ENCODE data around the gene ERGIC1. TPM values are rescaled to one million over a fixed set of nuclear protein-coding genes. Genes with fewer than 3 reads are reported as not detected.

The ERGIC1 gene
- total and polyA plus RNA-seq, 2 of the 13 experiments (the other 11 are each of a cell fraction or from before 2014, with no cell fraction given) = 78.5 to 184 TPM

DNA sequence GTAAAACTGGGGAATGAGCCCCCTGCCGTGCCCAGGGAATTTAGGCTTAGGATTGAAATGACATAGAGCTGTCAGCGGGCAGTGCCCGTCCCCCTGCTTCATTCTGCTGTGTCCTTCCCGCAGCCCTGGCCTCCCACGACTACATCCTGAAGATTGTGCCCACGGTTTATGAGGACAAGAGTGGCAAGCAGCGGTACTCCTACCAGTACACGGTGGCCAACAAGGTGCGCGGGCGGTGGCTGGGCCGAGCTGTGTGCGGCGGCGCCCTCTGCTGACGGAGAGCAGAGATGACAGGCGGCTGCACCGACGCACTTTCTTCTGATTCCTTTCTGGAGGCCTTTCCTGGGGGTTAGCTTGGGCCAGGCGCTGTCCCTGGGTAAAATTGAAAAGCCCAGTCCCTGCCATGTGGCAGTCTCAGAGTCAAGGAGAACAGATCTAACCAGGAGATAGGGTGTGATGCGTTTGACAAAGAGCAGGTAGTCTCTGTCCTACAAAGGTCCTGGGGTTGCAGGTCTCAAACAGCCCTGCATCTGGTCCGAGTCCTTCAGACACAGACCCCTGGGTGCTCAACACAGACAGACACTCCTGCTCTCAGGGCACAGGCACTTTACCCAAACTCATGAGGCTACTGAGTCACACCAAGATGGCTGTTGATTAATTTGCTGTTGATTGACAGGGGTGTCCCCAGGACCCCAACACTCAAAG is 98.4 kb downstream of the ERGIC1 start (continued):
- TF ChIP-seq FOXP4 (CRISPR knock-in tag; IDR thresholded peaks at IDR 0.05) (no peak), ZMAT3 (CRISPR knock-in tag; conservative IDR thresholded peaks at IDR 0.05) (no peak), MEF2D (CRISPR knock-in tag; IDR thresholded peaks at IDR 0.05) (no peak), SIX4 (CRISPR knock-in tag; IDR thresholded peaks at IDR 0.05) (no peak), ZFP91 (CRISPR knock-in tag; IDR thresholded peaks at IDR 0.05; ENCODE audit: borderline replicate concordance) (peak; percentile 28; the same call in 1 of the 2 replicates), ZBTB49 (CRISPR knock-in tag; IDR thresholded peaks at IDR 0.05; ENCODE audit: borderline replicate concordance) (no peak), GLI4 (CRISPR knock-in tag; IDR thresholded peaks at IDR 0.05; ENCODE audit: borderline replicate concordance) (no peak), STAG1 (CRISPR knock-in tag; IDR thresholded peaks at IDR 0.05) (peak; percentile 99), ELF1 (CRISPR knock-in tag; IDR thresholded peaks at IDR 0.05) (no peak), CC2D1A (CRISPR knock-in tag; IDR thresholded peaks at IDR 0.05) (no peak), REPIN1 (CRISPR knock-in tag; IDR thresholded peaks at IDR 0.05; ENCODE audit: borderline replicate concordance, low read depth) (no peak), ZNF883 (CRISPR knock-in tag; IDR thresholded peaks at IDR 0.05; ENCODE audit: not compliant biosample characterization) (no peak), CBX2 (IDR thresholded peaks at IDR 0.05; ENCODE audit: low read depth, low read length) (no peak), CBX2 (CRISPR knock-in tag; IDR thresholded peaks at IDR 0.05; ENCODE audit: low read depth) (no peak), GTF2F1 (IDR thresholded peaks at IDR 0.05; ENCODE audit: low read length) (no peak), ZBTB25 (CRISPR knock-in tag; IDR thresholded peaks at IDR 0.05) (no peak), ZNF724P (CRISPR knock-in tag; IDR thresholded peaks at IDR 0.05; ENCODE audit: borderline replicate concordance) (no peak), CENPT (CRISPR knock-in tag; IDR thresholded peaks at IDR 0.05; ENCODE audit: low read depth) (no peak), ZNF501 (CRISPR knock-in tag; IDR thresholded peaks at IDR 0.05) (no peak), THAP11 (CRISPR knock-in tag; IDR thresholded peaks at IDR 0.05) (0 out of 2 replicates have a peak, but pooled peaks have one; percentile 15)
- TF ChIP-seq, protein P1, sequence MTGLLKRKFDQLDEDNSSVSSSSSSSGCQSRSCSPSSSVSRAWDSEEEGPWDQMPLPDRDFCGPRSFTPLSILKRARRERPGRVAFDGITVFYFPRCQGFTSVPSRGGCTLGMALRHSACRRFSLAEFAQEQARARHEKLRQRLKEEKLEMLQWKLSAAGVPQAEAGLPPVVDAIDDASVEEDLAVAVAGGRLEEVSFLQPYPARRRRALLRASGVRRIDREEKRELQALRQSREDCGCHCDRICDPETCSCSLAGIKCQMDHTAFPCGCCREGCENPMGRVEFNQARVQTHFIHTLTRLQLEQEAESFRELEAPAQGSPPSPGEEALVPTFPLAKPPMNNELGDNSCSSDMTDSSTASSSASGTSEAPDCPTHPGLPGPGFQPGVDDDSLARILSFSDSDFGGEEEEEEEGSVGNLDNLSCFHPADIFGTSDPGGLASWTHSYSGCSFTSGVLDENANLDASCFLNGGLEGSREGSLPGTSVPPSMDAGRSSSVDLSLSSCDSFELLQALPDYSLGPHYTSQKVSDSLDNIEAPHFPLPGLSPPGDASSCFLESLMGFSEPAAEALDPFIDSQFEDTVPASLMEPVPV (CRISPR knock-in tag; IDR thresholded peaks at IDR 0.05) = 0 out of 2 replicates have a peak, but pooled peaks have one; percentile 29
